GM23338 (cell line): Measurements from ENCODE around the gene ZNF490. TPM values are rescaled to one million over a fixed set of nuclear protein-coding genes. Genes with fewer than 3 reads are reported as not detected.
"Not testable (repeated sequence)": the region's sequence is repeated elsewhere in the genome, so short reads cannot be mapped to it uniquely, and the experiment has no call there.

Experiments used
- ATAC-seq: fragments of 200-7000 bp; cut with Tn5 transposase; 3 replicates; pipeline ENCODE4 v1.9.1; 2020
- DNase-seq: peaks from one replicate; pipeline ENCODE4 v3.0.0-alpha.2; 2015; ENCODE audit warnings: low spot score
- H2AFZ ChIP-seq: fragments of 200-600 bp; sonication (generic); 2 replicates; pipeline ENCODE4 v1.8.0; 2016; ENCODE audit warnings: antibody characterized with exemption, mild to moderate bottlenecking, moderate library complexity
- H3F3A ChIP-seq: fragments of 200-600 bp; sonication (generic); replicated peaks from 2 replicates; pipeline ENCODE4 v1.8.0; 2017; ENCODE audit warnings: antibody characterized with exemption, mixed run types, low read depth
- H3K27ac ChIP-seq: fragments of 200-600 bp; sonication (generic); 2 replicates; pipeline ENCODE4 v1.6.1; 2016; ENCODE audit warnings: low read depth
- H3K27me3 ChIP-seq: fragments of 200-600 bp; sonication (generic); 2 replicates; pipeline ENCODE4 v1.8.0; 2016; ENCODE audit warnings: mild to moderate bottlenecking, mixed run types, moderate library complexity; ENCODE audit not compliant: insufficient read depth
- H3K36me3 ChIP-seq: fragments of 200-600 bp; sonication (generic); 2 replicates; pipeline ENCODE4 v1.8.0; 2016; ENCODE audit warnings: mild to moderate bottlenecking; ENCODE audit not compliant: insufficient read depth
- H3K4me1 ChIP-seq: fragments of 200-600 bp; sonication (generic); 2 replicates; pipeline ENCODE4 v1.8.0; 2016; ENCODE audit warnings: mild to moderate bottlenecking, moderate library complexity; ENCODE audit not compliant: insufficient read depth
- H3K4me2 ChIP-seq: fragments of 200-600 bp; sonication (generic); 2 replicates; pipeline ENCODE4 v1.7.1; 2017; ENCODE audit warnings: mixed run types
- H3K4me3 ChIP-seq: fragments of 200-600 bp; sonication (generic); 2 replicates; pipeline ENCODE4 v1.6.1; 2016; ENCODE audit warnings: mixed run types
- H3K79me2 ChIP-seq: fragments of 200-600 bp; sonication (generic); replicated peaks from 2 replicates; pipeline ENCODE4 v1.8.0; 2017; ENCODE audit warnings: mild to moderate bottlenecking; ENCODE audit not compliant: insufficient read depth
- H3K9me2 ChIP-seq: fragments of 200-600 bp; sonication (generic); 2 replicates; pipeline ENCODE4 v1.8.0; 2017; ENCODE audit not compliant: insufficient read depth
- H4K20me1 ChIP-seq: fragments of 200-600 bp; sonication (generic); replicated peaks from 2 replicates; pipeline ENCODE4 v1.8.0; 2017; ENCODE audit warnings: mild to moderate bottlenecking; ENCODE audit not compliant: insufficient read depth
- H3K27ac Mint-ChIP-seq: 2 replicates; pipeline ENCODE4 v1.8.0; 2020; ENCODE audit warnings: inconsistent platforms, mild to moderate bottlenecking, moderate library complexity, mixed read lengths
- H3K27me3 Mint-ChIP-seq: 3 replicates; pipeline ENCODE4 v1.8.0; 2022; ENCODE audit warnings: low read depth, mild to moderate bottlenecking, moderate library complexity, mixed read lengths, inconsistent platforms; ENCODE audit not compliant: insufficient read depth, poor library complexity
- H3K36me3 Mint-ChIP-seq: 3 replicates; pipeline ENCODE4 v1.8.0; 2021; ENCODE audit warnings: low read depth, mild to moderate bottlenecking, inconsistent platforms, moderate library complexity, mixed read lengths
- H3K4me1 Mint-ChIP-seq: 3 replicates; pipeline ENCODE4 v1.8.0; 2020; ENCODE audit warnings: mild to moderate bottlenecking, inconsistent platforms, mixed read lengths
- H3K4me3 Mint-ChIP-seq: 3 replicates; pipeline ENCODE4 v1.8.0; 2021; ENCODE audit warnings: moderate library complexity, mild to moderate bottlenecking, inconsistent platforms, mixed read lengths
- H3K9me3 Mint-ChIP-seq: 3 replicates; pipeline ENCODE4 v1.8.0; 2020; ENCODE audit warnings: moderate library complexity, mild to moderate bottlenecking, inconsistent platforms, mixed read lengths
- CREB1 ChIP-seq: fragments of 250-450 bp; sonication (Bioruptor Pico); IDR thresholded peaks from 2 replicates; pipeline ENCODE4 v1.5.0; 2020; ENCODE audit warnings: low read depth, mild to moderate bottlenecking, moderate library complexity
- EZH2 ChIP-seq: fragments of 200-600 bp; sonication (generic); IDR thresholded peaks from one replicate; pipeline ENCODE4 v1.8.0; 2017; ENCODE audit warnings: antibody characterized with exemption, mild to moderate bottlenecking, low read depth; ENCODE audit not compliant: unreplicated experiment
- EZH2phosphoT487 ChIP-seq: fragments of 200-600 bp; sonication (generic); IDR thresholded peaks from one replicate; pipeline ENCODE4 v1.8.1; 2018; ENCODE audit warnings: antibody characterized with exemption; ENCODE audit not compliant: unreplicated experiment
- ZNF114 ChIP-seq: fragments of 250-450 bp; sonication (Bioruptor Pico); IDR thresholded peaks from 2 replicates; pipeline ENCODE4 v1.5.0; 2020; ENCODE audit warnings: mild to moderate bottlenecking, moderate library complexity
- ZNF331 ChIP-seq: fragments of 250-450 bp; sonication (Bioruptor Pico); IDR thresholded peaks from 2 replicates; pipeline ENCODE4 v1.5.0; 2020; ENCODE audit warnings: low read depth, mild to moderate bottlenecking, moderate library complexity
- ZNF462 ChIP-seq: fragments of 250-450 bp; sonication (Bioruptor Pico); IDR thresholded peaks from 2 replicates; pipeline ENCODE4 v1.5.0; 2020; ENCODE audit warnings: mild to moderate bottlenecking, moderate library complexity
- polyA plus RNA-seq: library from polyadenylated mRNA; unstranded; fragments of >200 nt; fragmentation: Nextera tagmentation; extraction: Ambion mirVana; gene quantifications from 2 replicates; pipeline ENCODE4 v1.2.1, GENCODE V29; 2016
- total RNA-seq: library from RNA; depleted of rRNA; stranded (reverse); fragments of >200 nt; shearing (Covaris generic); gene quantifications from 2 replicates; pipeline ENCODE4 v1.2.3, GENCODE V29; 2014
- TF ChIP-seq, protein P1 (sequence below), 2 experiments: fragments of 200-600 bp in 1 of 2; sonication (generic) in 1 of 2; conservative IDR thresholded peaks; 2 replicates each; pipeline versions ENCODE4 v1.5.1 to v1.6.1; 2016 to 2017; ENCODE audit warnings: antibody characterized with exemption in 2 of 2, low read depth in 2 of 2, mild to moderate bottlenecking in 2 of 2, moderate library complexity in 1 of 2
- TF ChIP-seq, protein P2 (sequence below): IDR thresholded peaks from 2 replicates; pipeline ENCODE4 v1.6.1; 2016; ENCODE audit warnings: antibody characterized with exemption

Gene ZNF490
- total and polyA plus RNA-seq, 2 experiments from 2014 or later: 1.4 to 7.3 TPM

- H3K4me1 Mint-ChIP-seq, H3K9me2 ChIP-seq, H3K4me2 ChIP-seq, H4K20me1 ChIP-seq, DNase-seq, H3K79me2 ChIP-seq, H3K27me3 ChIP-seq, H3K27ac ChIP-seq, H3K36me3 ChIP-seq, H3K9me3 Mint-ChIP-seq, H3K27ac Mint-ChIP-seq, ATAC-seq, H3K36me3 Mint-ChIP-seq, H3K4me3 ChIP-seq, H3K4me1 ChIP-seq, H2AFZ ChIP-seq, H3K4me3 Mint-ChIP-seq: not testable (repeated sequence)
- H3F3A ChIP-seq: 0 out of 2 replicates have a peak, but pooled peaks cover 10% of the 10 kb centered on the region
- peaks cover 27% of the 10 kb centered on the region for H3K27me3 Mint-ChIP-seq
Measured at GRCh38 chr19:12643716-12644115, 33.1 kb upstream of the ZNF490 start.

- no peaks in the 10 kb centered on the region for H3K4me1 ChIP-seq
- peaks cover 23% of the 10 kb centered on the region for H3K27me3 Mint-ChIP-seq
- no peaks in the 10 kb centered on the region; the same call in 1 of the 2 replicates for H3K9me2 ChIP-seq
- no peaks in the 10 kb centered on the region for H4K20me1 ChIP-seq
- H3K27me3 ChIP-seq: no peaks in the 10 kb centered on the region
- no peak overlapping the region for H3K4me3 ChIP-seq
- no peak for ATAC-seq
- no peak for DNase-seq
- H3K36me3 ChIP-seq: no peaks in the 10 kb centered on the region
- no peak overlapping the region for H2AFZ ChIP-seq
- no peak overlapping the region for H3K4me3 Mint-ChIP-seq
- H3K79me2 ChIP-seq: no peaks in the 10 kb centered on the region
- TF ChIP-seq ZNF331 (CRISPR knock-in tag) (no peak), CREB1 (CRISPR knock-in tag) (no peak), EZH2phosphoT487 (no peak), EZH2 (no peak), ZNF114 (CRISPR knock-in tag) (no peak)
- TF ChIP-seq, protein P1, sequence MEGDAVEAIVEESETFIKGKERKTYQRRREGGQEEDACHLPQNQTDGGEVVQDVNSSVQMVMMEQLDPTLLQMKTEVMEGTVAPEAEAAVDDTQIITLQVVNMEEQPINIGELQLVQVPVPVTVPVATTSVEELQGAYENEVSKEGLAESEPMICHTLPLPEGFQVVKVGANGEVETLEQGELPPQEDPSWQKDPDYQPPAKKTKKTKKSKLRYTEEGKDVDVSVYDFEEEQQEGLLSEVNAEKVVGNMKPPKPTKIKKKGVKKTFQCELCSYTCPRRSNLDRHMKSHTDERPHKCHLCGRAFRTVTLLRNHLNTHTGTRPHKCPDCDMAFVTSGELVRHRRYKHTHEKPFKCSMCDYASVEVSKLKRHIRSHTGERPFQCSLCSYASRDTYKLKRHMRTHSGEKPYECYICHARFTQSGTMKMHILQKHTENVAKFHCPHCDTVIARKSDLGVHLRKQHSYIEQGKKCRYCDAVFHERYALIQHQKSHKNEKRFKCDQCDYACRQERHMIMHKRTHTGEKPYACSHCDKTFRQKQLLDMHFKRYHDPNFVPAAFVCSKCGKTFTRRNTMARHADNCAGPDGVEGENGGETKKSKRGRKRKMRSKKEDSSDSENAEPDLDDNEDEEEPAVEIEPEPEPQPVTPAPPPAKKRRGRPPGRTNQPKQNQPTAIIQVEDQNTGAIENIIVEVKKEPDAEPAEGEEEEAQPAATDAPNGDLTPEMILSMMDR (conservative IDR thresholded peaks at IDR 0.05; ENCODE audit: low read depth in 2 of 2): no peak
- TF ChIP-seq, protein P2, sequence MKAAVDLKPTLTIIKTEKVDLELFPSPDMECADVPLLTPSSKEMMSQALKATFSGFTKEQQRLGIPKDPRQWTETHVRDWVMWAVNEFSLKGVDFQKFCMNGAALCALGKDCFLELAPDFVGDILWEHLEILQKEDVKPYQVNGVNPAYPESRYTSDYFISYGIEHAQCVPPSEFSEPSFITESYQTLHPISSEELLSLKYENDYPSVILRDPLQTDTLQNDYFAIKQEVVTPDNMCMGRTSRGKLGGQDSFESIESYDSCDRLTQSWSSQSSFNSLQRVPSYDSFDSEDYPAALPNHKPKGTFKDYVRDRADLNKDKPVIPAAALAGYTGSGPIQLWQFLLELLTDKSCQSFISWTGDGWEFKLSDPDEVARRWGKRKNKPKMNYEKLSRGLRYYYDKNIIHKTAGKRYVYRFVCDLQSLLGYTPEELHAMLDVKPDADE: no peak
- no peak overlapping the region for H3K27ac Mint-ChIP-seq
- peaks cover 3% of the 10 kb centered on the region; the same call in 1 of the 3 replicates for H3K36me3 Mint-ChIP-seq
- 0 out of 2 replicates have a peak, but pooled peaks cover 7% of the 10 kb centered on the region for H3F3A ChIP-seq
- H3K9me3 Mint-ChIP-seq: peaks cover 2% of the 10 kb centered on the region; the same call in 1 of the 3 replicates
- H3K4me2 ChIP-seq: no peak overlapping the region
- H3K27ac ChIP-seq: no peak overlapping the region
- H3K4me1 Mint-ChIP-seq: peaks cover 2% of the 10 kb centered on the region; the same call in 1 of the 3 replicates
Measured at GRCh38 chr19:12642506-12642905, 31.9 kb upstream of the ZNF490 start.

DNA sequence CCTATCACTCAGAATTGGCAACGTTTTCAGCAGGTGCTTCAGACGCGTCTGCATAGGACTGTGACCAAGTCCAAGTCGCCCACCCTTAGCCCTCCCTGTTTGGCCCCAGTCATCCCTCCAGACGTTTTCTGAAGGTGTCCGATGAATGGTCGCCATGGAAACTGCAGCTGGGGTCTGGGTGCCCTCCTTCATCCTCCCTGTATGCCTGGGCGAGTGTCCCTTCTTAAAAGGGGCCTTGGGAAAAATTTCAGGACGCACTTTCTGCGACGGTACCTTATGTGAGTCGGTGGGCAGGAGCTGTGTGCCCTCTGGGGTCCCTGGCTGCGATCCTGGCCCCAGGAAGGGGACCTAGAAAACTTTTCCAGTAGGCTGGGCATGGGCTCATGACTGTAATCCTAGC is 30.8 kb upstream of the ZNF490 start:
- H3K27me3 Mint-ChIP-seq: peaks cover 18% of the 10 kb centered on the region
- H3K27ac Mint-ChIP-seq: no peak overlapping the region
- H3K9me3 Mint-ChIP-seq: 0 out of 3 replicates have a peak, but pooled peaks cover 2% of the 10 kb centered on the region
- no peak for ATAC-seq
- H4K20me1 ChIP-seq: no peaks in the 10 kb centered on the region
- no peaks in the 10 kb centered on the region for H3K36me3 ChIP-seq
- H3K4me3 ChIP-seq: no peak overlapping the region
- H3K27me3 ChIP-seq: no peaks in the 10 kb centered on the region
- H3K4me1 Mint-ChIP-seq: no peaks in the 10 kb centered on the region; the same call in 2 of the 3 replicates
- H3K79me2 ChIP-seq: no peaks in the 10 kb centered on the region
- 0 out of 2 replicates have a peak, but pooled peaks cover 3% of the 10 kb centered on the region for H3F3A ChIP-seq
- H3K4me1 ChIP-seq: no peaks in the 10 kb centered on the region
- H2AFZ ChIP-seq: no peak overlapping the region
- no peaks in the 10 kb centered on the region; the same call in 1 of the 2 replicates for H3K9me2 ChIP-seq
- H3K36me3 Mint-ChIP-seq: no peaks in the 10 kb centered on the region
- no peak overlapping the region for H3K4me3 Mint-ChIP-seq
- DNase-seq: no peak
- H3K4me2 ChIP-seq: no peak overlapping the region
- H3K27ac ChIP-seq: no peak overlapping the region
- TF ChIP-seq ZNF114 (CRISPR knock-in tag) (no peak), ZNF462 (CRISPR knock-in tag) (no peak)
